WTC11 (cell line): ENCODE measurements around the gene NRXN3.

Experiments used
- TF ChIP-seq, protein P1 (sequence below): sonication (generic); formaldehyde crosslinking; IDR thresholded peaks from 2 replicates; pipeline ENCODE4 v1.8.1; 2022; ENCODE audit warnings: mild to moderate bottlenecking, missing genetic modification reagents, moderate library complexity, borderline replicate concordance
- TF ChIP-seq, protein P2 (sequence below): sonication (generic); formaldehyde crosslinking; IDR thresholded peaks from 2 replicates; pipeline ENCODE4 v1.8.0; 2022; ENCODE audit warnings: mild to moderate bottlenecking, missing genetic modification reagents
- TF ChIP-seq, protein P3 (sequence below): fragments of 200-600 bp; IDR thresholded peaks from 2 replicates; pipeline ENCODE4 v1.8.0; 2022; ENCODE audit warnings: antibody characterized with exemption

DNA sequence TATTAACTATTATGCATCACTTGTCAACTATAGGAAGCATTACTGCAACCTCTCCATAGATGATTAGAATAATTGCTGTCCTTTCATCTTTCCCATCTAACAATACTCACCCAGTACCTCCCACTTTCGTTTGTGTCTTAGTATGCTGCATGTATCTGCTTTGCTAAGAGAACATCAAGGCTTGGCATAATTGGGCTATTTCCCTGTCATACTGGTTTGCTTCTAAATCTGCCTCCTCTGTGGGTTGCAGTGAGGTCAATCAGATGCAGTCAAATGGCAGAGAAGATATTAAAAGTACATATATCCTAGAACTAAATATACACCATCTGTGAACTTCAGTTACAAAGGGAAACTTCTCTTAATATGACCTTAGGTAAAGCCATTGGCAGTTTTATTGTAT is 1330.3 kb downstream of the NRXN3 start:
- TF ChIP-seq, protein P1, sequence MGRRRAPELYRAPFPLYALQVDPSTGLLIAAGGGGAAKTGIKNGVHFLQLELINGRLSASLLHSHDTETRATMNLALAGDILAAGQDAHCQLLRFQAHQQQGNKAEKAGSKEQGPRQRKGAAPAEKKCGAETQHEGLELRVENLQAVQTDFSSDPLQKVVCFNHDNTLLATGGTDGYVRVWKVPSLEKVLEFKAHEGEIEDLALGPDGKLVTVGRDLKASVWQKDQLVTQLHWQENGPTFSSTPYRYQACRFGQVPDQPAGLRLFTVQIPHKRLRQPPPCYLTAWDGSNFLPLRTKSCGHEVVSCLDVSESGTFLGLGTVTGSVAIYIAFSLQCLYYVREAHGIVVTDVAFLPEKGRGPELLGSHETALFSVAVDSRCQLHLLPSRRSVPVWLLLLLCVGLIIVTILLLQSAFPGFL: no peak
- TF ChIP-seq, protein P2, sequence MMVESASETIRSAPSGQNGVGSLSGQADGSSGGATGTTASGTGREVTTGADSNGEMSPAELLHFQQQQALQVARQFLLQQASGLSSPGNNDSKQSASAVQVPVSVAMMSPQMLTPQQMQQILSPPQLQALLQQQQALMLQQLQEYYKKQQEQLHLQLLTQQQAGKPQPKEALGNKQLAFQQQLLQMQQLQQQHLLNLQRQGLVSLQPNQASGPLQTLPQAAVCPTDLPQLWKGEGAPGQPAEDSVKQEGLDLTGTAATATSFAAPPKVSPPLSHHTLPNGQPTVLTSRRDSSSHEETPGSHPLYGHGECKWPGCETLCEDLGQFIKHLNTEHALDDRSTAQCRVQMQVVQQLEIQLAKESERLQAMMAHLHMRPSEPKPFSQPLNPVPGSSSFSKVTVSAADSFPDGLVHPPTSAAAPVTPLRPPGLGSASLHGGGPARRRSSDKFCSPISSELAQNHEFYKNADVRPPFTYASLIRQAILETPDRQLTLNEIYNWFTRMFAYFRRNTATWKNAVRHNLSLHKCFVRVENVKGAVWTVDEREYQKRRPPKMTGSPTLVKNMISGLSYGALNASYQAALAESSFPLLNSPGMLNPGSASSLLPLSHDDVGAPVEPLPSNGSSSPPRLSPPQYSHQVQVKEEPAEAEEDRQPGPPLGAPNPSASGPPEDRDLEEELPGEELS (CRISPR knock-in tag): no peak
- TF ChIP-seq, protein P3, sequence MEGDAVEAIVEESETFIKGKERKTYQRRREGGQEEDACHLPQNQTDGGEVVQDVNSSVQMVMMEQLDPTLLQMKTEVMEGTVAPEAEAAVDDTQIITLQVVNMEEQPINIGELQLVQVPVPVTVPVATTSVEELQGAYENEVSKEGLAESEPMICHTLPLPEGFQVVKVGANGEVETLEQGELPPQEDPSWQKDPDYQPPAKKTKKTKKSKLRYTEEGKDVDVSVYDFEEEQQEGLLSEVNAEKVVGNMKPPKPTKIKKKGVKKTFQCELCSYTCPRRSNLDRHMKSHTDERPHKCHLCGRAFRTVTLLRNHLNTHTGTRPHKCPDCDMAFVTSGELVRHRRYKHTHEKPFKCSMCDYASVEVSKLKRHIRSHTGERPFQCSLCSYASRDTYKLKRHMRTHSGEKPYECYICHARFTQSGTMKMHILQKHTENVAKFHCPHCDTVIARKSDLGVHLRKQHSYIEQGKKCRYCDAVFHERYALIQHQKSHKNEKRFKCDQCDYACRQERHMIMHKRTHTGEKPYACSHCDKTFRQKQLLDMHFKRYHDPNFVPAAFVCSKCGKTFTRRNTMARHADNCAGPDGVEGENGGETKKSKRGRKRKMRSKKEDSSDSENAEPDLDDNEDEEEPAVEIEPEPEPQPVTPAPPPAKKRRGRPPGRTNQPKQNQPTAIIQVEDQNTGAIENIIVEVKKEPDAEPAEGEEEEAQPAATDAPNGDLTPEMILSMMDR: no peak
